HG03378 (cell line): ENCODE results near the gene PTPN7.
"Not testable (repeated sequence)": the region's sequence is repeated elsewhere in the genome, so short reads cannot be mapped to it uniquely, and the experiment has no call there.

Experiments used
- ATAC-seq: cut with Tn5 transposase; IDR thresholded peaks from one replicate; pipeline ENCODE4 v1.9.1; 2021; ENCODE audit warnings: mild to moderate bottlenecking, moderate library complexity; ENCODE audit not compliant: unreplicated experiment

PTPN7 gene

DNA sequence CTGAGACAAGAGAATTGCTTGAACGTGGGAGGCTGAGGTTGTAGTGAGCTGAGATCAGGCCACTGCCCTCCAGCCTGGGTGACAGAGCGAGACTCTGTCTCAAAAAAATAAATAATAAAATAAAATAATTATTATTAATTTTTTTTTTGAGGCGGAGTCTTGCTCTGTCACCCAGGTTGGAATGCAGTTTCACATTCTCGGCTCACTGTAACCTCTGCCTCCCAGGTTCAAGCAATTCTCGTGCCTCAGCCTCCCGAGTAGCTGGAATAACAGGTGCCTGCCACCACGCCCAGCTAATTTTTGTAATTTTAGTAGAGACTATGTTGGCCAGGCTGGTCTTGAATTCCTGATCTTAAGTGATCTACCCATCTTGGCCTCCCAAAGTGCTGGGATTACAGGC lies 48.8 kb downstream of the PTPN7 start:
- not testable (repeated sequence) for ATAC-seq

DNA sequence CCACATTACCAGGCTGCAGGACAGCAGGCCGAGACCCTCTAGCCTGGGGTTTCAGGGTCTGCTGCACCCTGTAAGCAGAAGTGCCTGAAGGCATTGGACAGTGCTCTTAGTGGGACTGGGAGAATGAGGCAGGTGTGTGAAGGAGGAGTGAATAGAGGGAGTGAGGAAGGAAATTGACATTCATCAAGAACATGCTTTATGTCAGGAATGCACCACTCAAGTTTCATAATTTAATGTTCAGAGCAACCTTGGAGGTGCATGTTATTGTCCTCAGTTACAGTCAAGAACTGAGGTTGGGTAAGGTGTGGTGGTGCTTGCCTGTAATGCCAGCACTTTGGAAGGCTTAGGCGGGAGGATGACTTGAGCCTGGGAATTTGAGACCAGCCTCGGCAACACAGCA lies 49.4 kb downstream of the PTPN7 start:
- ATAC-seq, result no peak

DNA sequence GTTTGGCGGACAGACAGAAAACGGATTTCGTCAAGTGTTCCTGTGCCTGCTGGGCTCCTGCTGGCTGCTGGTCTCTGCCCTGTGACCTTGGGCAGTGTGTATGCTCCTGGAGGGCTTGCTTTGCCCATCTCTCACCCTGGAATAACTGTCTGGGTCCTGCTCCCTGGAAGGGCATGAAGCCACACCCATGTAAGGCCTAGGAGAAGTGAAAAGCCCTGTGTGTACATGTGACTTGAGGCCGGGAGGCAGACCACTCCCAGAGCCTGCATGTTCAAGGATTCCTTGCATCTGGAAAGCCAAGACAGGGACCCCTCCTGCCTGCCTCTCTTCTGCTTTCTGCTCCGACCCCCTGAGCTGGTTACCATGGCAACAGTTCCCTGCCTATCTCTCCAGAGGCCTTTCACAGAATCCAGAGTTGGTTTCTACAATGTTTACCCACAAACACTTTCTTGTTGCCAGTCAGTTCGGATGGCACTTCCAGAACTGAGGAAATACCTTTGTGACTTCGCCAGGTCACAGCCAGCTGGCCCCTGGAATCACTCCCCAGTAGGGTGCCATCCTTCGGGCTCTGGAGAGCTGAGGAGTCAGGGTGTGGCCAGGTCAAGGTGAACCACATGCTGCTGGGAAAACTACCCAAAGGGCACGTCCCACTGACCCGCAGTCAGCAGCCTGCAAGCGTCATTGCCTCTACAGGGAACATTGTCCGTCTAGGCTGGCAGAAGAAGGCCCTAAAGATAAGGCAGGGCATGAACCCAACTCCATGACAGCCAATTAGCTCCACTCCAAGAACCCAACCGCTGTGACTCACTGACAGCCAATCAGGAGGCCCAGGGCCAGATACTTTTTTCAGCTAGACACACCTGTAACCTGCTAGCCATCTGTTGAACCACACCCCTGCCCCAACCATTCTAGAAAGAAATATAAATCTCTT lies 52.3 kb downstream of the PTPN7 start:
- ATAC-seq, result no peak

DNA sequence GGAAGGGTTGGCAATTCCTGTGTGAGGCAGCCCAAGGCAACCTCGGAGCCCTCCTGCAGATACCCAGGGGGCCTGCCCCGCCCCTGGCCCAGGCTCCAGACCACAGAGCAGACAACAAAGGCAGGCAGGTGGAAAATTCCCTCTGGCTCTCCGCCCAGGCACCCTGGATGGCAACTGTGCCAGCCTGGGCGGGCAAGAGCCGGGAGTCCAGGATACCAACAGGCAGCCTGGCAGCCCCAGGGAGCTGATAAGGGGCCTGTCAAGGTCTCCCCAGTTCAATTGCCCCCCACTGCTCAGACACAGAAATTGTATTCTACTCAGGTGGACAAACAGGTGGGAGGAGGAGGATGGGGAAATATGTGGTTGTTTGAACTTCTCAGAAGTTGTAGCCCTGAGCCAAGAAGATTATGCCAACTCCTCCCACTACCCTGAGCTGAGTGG lies 53.1 kb downstream of the PTPN7 start:
- no peak for ATAC-seq

DNA sequence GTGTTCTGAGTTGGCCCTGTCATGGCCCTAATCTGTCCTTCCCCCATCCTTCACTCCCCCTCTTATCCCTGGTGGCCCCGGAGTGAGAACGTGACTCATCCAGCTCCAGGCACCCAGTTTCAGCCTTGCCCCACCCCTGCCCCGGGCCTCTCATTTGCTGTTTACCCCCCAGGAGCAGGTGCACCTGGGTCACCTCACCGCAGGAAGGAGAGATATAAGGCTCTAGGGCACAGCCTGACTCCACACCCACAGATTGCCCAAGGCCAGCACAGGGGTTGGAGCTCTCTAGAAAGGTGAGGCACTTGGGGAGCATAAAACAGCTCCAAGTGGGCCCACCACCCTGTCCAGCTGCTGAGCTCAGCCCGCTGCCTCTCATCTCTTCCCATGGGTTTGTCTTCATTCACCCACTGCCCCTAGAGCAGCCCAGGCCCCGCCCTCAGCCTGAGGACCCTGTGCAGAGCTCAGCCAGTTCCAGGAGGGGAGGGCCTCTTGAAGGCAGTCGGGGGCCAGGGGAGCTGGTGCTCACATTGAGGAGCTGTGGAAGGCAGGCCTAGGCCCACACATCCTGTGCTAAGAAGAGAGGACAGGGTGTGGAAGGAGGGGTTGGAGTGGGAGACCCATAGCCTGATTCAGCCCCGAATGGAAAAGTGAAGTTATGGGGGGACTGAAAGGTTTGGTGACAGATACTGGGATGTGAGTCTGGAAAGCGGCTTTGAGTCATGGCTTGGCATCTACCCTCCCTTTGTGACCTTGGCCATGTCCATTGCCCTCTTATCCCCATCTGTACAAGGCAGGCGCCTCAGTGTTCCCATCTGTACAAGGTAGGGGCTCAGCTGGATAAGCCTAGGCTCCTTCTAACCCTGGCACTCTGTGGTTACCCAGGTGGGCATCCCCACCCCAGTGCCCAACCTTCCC lies 53.8 kb downstream of the PTPN7 start:
- no peak for ATAC-seq

DNA sequence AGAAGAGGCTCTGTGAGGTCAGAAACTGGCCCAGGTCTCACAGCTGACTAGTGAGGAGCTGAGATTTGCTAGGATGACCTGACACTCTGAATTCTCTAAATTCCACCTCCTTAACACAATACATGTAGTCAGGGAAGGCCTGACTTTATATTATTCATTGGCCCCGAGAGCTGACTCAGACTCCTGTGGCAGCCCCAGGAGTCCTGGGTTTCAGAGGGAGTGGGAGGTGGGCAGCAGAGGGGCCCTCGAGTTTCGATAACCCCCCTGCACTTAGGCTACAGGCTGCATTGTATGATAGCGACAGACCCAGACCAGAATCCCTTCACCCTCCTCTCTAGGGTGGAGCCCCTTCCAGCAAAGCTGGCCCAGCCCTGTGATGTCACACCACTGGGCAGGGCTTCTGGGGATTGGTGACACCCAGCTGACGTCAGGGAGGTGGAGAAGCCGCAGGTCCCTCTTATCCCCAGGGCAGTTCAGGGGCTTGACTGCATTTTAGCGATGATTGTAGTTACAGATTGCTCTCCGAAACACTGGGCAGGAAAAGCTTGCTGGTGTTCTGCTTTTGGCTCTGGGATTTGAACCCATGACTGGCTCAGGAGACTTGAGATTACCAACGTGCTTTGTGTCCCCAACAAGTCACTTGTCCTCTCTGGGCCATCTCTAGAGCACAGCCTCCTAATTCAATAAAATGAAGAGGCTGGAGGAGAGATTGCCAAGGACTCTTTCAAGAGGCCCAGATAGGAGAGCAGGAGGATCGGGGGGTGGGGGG lies 54.6 kb downstream of the PTPN7 start:
- no peak for ATAC-seq

GRCh38 chr1:202104073-202104472 lies 56.3 kb downstream of the PTPN7 start:
- ATAC-seq, result no peak

DNA sequence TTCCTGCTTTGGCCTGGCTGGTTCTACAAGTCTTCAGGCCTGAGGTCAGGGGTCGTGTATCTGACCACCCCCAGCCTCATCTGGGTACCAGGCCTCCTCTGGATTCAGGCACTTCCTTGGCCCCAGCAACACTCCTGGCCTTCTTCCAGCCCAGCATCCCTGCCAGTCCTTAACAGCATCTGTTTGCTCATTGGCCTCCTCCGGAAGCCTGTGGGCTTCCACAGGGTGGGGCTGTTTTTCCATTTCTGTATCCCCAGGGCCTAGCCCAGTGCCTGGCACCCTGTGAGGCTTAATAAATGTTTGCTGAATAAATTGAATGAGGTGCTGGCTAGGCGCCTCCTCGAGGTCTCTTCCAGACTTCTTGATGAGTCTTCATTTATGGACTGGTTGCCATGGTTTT lies 59.2 kb downstream of the PTPN7 start:
- no peak for ATAC-seq
